NCI-H446 (cell line): ENCODE results near the gene NDUFAF2.
"Not testable (repeated sequence)": the region's sequence is repeated elsewhere in the genome, so short reads cannot be mapped to it uniquely, and the experiment has no call there.

Source experiments
- DNase-seq, 2 experiments: peaks; one replicate each; lab custom pipeline; 2025; lab: John Stamatoyannopoulos, UW

The NDUFAF2 gene

GRCh38 chr5:61177716-61178115, 232.7 kb downstream of the NDUFAF2 start:
- no peak for DNase-seq

GRCh38 chr5:61178702-61179101, 233.7 kb downstream of the NDUFAF2 start:
- no peak for DNase-seq

GRCh38 chr5:61180886-61181285, 235.9 kb downstream of the NDUFAF2 start:
- DNase-seq: no peak

GRCh38 chr5:61182449-61182848, 237.4 kb downstream of the NDUFAF2 start:
- DNase-seq: no peak

- DNase-seq: no peak
Measured at GRCh38 chr5:61183538-61183937, 238.5 kb downstream of the NDUFAF2 start.

GRCh38 chr5:61184708-61185107, 239.7 kb downstream of the NDUFAF2 start:
- DNase-seq: no peak

GRCh38 chr5:61186634-61187033, 241.6 kb downstream of the NDUFAF2 start:
- no peak for DNase-seq

GRCh38 chr5:61187352-61187751, 242.3 kb downstream of the NDUFAF2 start:
- DNase-seq: not testable (repeated sequence)

- not testable (repeated sequence) for DNase-seq
Measured at GRCh38 chr5:61187826-61188225, 242.8 kb downstream of the NDUFAF2 start.

GRCh38 chr5:61198606-61199005, 253.6 kb downstream of the NDUFAF2 start:
- DNase-seq: no peak

- DNase-seq: no peak
Measured at GRCh38 chr5:61200582-61201155, 255.7 kb downstream of the NDUFAF2 start.

GRCh38 chr5:61202213-61202612, 257.2 kb downstream of the NDUFAF2 start:
- DNase-seq: no peak
